Measurements from ENCODE around the gene ANKRD6.

ANKRD6 gene

DNA sequence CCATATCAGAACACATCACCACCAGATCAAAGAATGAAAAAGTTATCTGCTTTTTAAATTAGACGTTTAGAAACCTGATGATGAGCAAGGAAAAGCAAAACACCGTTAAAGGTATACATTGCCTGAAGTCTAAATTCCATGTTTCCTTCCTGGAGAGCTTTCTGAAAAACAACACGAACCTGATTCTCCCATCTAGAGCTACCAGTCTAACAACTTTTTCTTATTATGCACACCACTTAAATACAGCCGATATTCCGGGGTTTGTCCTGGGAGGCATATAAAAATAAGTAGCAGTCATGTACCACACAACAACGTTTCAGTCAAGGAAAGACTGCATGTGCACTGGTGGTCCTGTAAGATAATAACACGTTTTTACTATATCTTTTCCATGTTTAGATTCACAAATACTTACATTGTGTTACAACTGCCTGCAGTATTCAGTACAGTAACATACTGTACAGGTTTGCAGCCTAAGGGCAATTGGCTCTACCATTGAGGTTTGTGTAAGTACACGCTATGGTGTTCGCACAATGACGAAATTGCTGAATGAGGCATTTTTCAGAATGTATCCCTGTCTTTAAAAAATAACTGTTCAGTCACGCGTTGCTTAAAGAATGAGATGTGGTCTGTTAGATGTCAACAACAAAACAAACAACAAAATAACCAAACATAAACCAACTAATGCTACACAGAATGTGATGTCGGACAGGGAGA lies 224.7 kb downstream of the ANKRD6 start:
- DNase-seq (ENCODE audit: low spot score), result no peak

DNA sequence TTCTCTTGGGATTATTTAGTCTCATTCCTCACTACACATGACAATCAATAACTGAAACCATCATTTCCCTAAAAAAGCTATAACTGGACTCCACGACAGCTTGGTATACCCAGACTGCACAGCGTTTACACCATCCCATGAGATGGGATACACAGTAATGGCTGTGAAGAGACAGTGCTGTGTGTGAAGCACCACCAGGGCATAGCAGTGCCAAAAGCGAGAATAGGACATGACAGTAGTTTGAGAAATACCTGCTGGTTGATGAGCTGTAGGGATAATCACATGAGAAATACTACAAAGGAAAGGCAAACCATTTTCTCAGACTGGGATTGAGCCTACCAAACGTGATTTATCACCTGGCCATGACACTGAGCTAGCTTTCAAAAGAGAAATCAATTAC lies 228.0 kb downstream of the ANKRD6 start:
- DNase-seq (ENCODE audit: low spot score), result no peak

DNA sequence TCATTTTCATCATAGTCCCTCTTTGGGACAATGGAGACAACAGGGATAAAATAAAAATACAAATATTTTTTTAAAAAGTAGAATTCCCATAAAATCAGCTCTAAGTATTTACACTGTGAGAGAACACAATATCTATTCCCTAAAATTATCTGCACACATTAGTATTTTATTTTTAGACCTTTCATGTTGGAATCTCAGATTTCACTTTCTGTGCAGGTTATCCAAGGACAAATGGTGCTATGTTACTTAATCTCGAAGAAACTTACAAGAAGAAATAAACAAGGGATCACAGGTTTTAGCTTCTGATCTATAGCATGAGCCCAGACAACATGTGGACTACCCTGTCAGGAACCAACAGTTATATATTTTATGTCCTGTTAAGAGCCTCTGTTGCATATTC lies 228.6 kb downstream of the ANKRD6 start:
- no peak for DNase-seq (ENCODE audit: low spot score)

DNA sequence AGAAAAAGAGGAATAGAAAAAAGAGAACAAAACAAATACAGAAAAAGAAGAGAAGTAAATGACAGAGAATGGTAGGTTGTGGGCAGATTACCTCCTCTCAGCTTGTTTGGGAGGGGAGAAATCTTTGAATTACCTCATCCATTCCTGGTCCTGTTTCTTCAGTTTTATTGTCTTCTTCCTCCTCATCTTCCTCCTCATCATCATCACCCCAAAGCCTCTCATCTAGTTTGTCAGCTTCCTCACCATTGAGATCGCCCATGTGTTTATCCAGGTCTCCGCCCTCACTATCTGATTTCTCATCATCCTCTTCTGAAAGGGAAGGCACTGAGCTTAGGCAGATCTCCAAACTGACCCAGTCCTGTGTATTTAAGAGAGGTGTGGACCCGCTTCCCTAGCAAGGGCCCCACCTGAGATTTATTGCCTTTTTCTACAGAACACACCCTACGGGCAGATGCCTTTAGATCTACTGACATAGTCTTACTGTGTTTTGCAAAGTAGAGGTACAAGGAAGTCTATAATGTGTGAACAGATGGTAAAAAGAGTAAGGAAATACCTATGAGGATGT lies 229.8 kb downstream of the ANKRD6 start:
- DNase-seq (ENCODE audit: low spot score), result no peak

DNA sequence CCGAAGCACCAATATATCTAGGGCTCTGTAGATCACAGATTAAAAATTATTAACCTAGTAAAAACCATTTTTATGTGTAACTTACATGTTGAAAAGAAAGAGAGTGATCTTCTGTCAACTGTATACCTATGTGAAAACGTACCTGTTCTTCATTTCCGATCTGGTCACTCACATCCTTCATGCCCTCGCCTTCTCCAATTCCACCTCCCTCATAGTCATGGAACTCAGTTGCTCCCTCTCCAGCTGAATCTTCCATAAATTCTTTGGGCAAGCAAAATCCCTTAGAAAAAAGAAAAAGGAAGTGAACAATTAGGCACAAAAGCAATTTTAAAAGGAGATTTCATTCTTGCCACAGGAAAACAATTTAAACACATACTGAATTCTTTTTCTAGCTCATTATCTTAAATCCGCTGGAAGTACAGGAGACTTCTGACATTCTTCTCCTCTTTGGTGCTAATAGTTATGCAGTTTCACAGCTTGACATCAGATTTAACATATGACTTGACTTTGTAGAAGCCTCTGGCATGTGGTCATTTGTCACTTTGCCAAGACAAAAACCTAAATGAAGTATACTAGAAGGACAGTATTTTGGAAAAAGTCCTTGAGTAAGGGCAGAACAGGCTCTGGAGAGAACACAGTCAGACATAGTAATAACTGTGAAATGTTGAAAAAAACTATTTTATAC lies 235.1 kb downstream of the ANKRD6 start:
- DNase-seq (ENCODE audit: low spot score), result no peak

DNA sequence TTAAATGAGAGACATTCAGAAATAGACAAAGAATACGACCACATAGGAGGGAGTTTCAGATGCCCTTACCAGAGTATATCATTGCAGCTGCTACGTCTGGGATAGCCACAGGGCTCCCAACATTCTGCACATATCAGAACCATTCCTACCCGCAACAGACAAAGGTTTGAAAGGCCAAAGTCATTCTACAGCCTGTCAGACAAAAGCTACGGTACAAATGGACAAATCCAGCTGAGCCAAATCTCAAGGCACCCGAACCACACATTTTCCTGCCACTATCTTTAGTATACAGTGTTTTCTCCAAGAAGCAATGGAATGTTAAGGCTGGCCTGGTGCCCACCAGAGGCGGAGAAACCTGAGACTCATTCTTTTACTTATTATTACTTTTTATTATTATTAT lies 236.1 kb downstream of the ANKRD6 start:
- DNase-seq (ENCODE audit: low spot score), result no peak

DNA sequence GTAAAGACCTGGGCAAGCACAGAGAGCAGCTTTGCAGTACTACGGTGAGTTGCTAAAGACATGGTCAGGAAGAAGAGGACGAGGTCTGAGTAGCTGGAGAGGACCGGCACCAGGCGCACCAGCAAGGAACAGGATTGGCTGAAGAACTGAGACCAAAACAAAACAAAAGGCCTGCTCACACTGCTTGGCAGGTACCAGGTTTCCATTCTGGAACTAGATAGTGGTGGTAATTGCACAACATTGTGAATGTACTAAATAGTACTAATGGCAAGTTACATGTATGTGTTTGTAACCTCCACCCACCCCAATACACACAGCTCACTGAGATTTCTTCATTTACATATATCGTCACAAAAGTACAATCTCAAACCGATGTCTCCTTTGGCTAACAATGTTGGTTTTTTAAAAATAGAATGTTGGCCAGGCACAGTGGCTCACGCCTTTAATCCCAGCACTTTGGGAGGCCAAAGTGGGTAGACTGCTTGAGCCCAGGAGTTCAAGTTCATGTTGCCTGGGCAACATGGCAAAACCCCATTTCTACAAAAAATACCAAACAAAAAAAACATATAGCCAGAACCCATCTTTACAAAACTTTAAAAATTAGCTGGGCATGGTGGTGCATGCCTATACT lies 238.1 kb downstream of the ANKRD6 start:
- DNase-seq (ENCODE audit: low spot score), result no peak

DNA sequence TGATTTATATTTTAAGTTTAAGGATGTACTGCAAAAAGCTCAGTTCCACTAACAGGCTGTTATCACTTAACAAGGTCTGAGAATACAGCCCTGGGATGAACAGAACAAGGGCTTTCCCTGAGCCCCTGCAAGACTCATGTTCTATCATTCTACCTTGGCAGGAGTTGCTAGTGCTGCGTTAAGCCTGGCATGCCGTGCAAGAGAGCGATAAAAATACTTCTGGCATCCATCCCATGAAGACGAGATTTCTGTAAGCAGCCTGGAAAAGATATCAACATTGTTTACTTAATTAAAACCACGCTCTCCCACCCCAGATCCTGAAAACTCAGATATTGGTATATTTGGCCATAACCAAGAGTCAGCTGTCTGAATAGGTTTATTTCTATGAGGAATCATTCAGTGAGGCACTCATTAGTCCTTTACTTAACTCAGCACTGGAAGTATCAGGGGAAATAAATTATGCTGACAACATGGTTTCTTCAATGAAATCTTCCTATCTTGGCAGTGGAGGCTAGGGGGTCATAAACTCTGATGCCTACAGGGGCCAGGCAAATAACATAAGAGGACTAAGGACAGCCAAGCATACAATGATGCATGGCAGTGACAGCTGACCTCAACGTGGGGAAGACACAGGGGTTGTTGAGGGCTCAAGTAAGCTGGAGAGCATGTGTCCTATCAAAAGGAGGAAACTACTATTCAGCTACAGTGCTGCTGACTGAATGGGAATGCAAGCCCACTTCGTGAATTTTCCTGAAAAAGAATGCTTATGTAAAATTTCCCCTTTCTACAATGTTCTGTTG lies 243.2 kb downstream of the ANKRD6 start:
- peak; percentile 59 for DNase-seq (ENCODE audit: low spot score)

DNA sequence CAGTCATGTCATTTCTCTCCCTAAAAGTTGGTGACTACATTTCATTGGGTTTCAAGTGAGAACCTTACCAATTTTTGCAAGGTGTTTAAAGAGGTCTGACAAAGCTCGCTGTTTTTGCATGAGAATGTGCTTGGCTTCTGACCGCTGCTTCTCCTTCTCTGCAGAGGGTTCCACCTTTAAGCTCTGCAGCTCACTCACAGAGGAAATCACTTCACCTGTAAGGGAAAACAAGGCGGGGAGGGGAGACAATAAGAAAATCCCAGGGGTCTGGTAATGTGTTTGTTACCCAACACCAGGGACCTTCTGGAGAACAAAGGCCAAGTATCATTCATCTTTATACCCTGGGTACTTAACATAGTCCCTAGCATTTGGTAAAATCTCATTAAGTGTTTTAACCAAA lies 245.6 kb downstream of the ANKRD6 start:
- no peak for DNase-seq (ENCODE audit: low spot score)

DNA sequence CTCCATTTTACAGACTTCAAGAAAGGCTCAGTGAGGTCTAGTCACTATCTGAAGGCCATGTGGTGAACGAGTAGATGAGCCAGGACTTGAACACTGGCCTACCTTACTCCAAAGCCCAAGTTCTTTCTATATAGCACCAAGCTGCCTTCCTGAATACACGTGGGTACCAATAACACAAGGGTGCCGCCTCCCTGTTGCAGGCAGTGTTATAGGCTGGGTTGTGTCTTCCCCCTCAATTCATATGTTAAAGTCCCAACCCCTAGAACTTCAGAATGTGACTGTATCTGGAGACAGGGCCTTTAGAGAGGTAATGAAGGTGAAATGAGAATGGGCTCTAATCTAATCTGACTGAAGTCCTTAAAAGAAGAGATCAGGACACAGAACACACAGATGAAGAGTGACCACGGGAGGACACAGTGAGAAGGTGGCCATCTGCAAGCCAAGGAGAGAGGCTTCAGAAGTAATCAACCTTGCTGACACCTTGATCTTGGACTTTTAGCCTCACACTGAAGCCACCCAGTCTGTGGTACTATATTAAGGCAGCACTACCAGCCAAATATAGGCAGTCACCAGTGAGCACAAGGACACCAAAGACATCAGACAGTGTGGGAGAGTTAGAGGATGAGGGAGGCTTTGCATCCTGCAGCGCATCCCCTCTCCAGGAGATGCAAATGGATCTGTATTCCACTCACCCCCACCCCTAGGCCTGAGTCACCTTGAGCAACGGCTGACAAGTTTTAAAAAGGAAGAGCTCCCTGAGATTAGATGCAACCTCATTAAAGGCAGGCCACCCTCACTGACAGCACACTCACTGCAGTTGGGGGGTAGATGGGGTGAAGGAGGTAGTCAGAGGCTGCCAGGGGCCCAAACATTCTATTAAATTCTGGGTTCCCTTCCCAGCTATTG lies 246.5 kb downstream of the ANKRD6 start:
- no peak for DNase-seq (ENCODE audit: low spot score)

DNA sequence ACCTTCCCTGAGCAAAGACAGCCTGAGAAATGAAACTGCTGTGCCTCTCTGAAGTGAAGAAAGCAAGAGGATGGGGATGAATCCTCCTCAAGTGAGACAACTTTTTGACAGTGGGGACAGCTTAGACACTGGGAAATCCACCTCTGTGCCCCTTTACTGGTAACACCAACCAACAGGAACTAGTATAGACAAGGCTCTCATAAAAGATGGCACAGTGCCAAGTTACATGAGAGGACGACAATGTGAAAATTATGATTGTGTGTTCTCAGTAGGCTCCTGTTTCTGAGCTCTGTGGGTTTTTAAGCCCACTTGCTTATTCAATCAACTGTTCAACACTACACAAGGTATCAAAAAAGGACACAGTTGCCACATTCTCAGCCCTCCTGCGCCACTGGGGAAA lies 247.2 kb downstream of the ANKRD6 start:
- DNase-seq (ENCODE audit: low spot score), result no peak

DNA sequence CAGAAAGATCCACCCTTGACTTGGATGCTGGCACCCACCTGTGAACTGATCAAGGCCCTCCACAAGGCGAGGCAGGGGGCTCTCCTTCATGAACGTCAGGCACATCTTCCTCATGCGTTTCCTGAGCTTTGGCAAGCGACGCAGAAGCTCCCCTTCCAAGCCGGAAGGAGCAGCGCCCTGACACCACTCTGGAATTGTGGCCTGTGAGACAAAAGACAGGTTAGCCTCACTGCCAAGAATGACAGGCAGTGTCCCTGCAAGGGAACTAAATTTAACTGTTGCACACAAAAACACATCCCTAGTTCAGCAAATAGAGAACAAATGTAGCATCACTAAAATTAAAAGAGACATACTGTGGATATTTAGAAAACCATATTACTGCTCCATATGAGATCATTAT lies 247.6 kb downstream of the ANKRD6 start:
- DNase-seq (ENCODE audit: low spot score), result no peak

DNA sequence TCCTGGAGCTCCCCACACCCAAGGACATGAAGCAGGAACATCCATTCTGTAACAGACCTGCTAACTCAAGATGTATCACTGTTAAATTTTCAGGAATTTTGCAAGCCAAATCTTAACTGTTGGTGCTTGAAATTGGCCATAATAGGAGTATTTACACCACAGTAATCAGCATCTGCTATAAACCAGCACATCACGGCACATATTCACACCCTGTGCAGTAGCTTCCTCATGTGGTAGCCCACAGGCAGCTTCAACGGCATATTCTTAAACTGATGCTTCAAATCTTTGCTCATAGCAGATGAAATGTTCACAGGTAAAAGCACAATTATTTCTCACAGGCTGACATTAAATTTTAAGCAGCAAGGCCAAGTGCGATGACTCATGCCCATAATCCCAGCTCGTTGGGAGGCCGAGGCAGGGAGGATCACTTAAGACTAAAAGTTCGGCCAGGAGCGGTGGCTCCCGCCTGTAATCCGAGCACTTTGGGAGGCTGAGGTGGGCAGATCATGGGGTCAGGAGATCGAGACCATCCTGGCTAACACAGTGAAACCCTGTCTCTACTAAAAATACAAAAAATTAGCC lies 249.1 kb downstream of the ANKRD6 start:
- no peak for DNase-seq (ENCODE audit: low spot score)

DNA sequence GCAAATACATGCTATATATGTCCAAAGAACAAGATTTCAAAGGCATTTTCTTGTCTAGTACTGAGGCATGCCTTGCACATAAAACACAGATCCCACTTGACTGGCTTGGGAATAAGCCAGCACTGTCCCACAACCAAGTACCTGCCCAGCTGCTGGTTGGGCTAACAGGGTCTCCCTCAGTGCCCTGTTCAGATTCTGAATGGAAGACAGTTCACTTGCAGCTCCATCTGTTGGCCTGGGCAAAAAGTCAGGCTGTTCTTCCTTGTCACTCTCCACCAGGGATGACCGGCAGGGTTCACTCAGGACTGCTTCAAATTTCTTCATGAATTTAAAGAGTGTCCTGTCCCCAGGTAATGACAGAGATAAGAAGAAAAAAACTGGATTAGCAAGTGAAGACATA lies 250.0 kb downstream of the ANKRD6 start:
- no peak for DNase-seq (ENCODE audit: low spot score)
